Ishikawa (cell line): ENCODE results near the gene CXADR.

ENCODE experiments used
- CEBPB ChIP-seq: IDR thresholded peaks from 2 replicates; pipeline ENCODE4 v1.6.1; 2012
- CREB1 ChIP-seq: IDR thresholded peaks from 2 replicates; pipeline ENCODE4 v1.6.1; 2012; ENCODE audit warnings: low read depth
- EGR1 ChIP-seq: IDR thresholded peaks from 2 replicates; pipeline ENCODE4 v1.6.1; 2012
- EP300 ChIP-seq: IDR thresholded peaks from 2 replicates; pipeline ENCODE4 v1.6.1; 2012; ENCODE audit warnings: borderline replicate concordance
- FOXM1 ChIP-seq: IDR thresholded peaks from 2 replicates; pipeline ENCODE4 v1.6.1; 2012; ENCODE audit warnings: low read depth, borderline replicate concordance
- MAX ChIP-seq: IDR thresholded peaks from 2 replicates; pipeline ENCODE4 v1.6.1; 2012
- NFIC ChIP-seq: IDR thresholded peaks from 2 replicates; pipeline ENCODE4 v1.6.1; 2012
- RAD21 ChIP-seq: IDR thresholded peaks from 2 replicates; pipeline ENCODE4 v1.6.1; 2012; ENCODE audit warnings: low read depth
- REST ChIP-seq: IDR thresholded peaks from 2 replicates; pipeline ENCODE4 v1.6.1; 2012; ENCODE audit warnings: low read depth, mild to moderate bottlenecking
- TAF1 ChIP-seq: IDR thresholded peaks from 2 replicates; pipeline ENCODE4 v1.6.1; 2012; ENCODE audit warnings: low read depth, mild to moderate bottlenecking
- TCF12 ChIP-seq: IDR thresholded peaks from 2 replicates; pipeline ENCODE4 v1.6.1; 2012; ENCODE audit warnings: low read depth
- TEAD4 ChIP-seq: IDR thresholded peaks from 2 replicates; pipeline ENCODE4 v1.6.1; 2012
- USF1 ChIP-seq: IDR thresholded peaks from 2 replicates; pipeline ENCODE4 v1.6.1; 2012
- YY1 ChIP-seq: IDR thresholded peaks from 2 replicates; pipeline ENCODE4 v1.6.1; 2012; ENCODE audit warnings: low read depth
- ZBTB7A ChIP-seq: IDR thresholded peaks from 2 replicates; pipeline ENCODE4 v1.6.1; 2012; ENCODE audit warnings: low read depth

Gene CXADR

GRCh38 chr21:17607684-17608083 is 94.8 kb downstream of the CXADR start:
- TF ChIP-seq TCF12: no peak
- no peak for TF ChIP-seq NFIC
- no peak for TF ChIP-seq ZBTB7A
- no peak for TF ChIP-seq CREB1
- TF ChIP-seq EGR1: no peak
- no peak for TF ChIP-seq TAF1
- no peak for TF ChIP-seq RAD21
- no peak for TF ChIP-seq EP300
- TF ChIP-seq TEAD4: no peak
- no peak for TF ChIP-seq USF1
- TF ChIP-seq REST: no peak
- no peak for TF ChIP-seq MAX
- TF ChIP-seq YY1: no peak
- TF ChIP-seq FOXM1: no peak
- TF ChIP-seq CEBPB: no peak

- TF ChIP-seq REST (no peak), YY1 (no peak), EP300 (no peak), NFIC (no peak), RAD21 (no peak), MAX (no peak), FOXM1 (no peak), TEAD4 (no peak), USF1 (no peak), TAF1 (no peak), EGR1 (no peak), CREB1 (no peak), CEBPB (no peak), TCF12 (no peak), ZBTB7A (no peak)
Observed at GRCh38 chr21:17609681-17610080, 96.8 kb downstream of the CXADR start.

GRCh38 chr21:17610911-17611310 is 98.1 kb downstream of the CXADR start:
- TF ChIP-seq TEAD4 (no peak), CREB1 (no peak), USF1 (no peak), ZBTB7A (no peak), RAD21 (no peak), MAX (no peak), REST (no peak), FOXM1 (no peak), TCF12 (no peak)

GRCh38 chr21:17611414-17612022 is 98.7 kb downstream of the CXADR start:
- TF ChIP-seq CREB1 (peak; percentile 58; the same call in 1 of the 2 replicates), TCF12 (no peak), FOXM1 (peak; percentile 82), EGR1 (peak; percentile 67), YY1 (0 out of 2 replicates have a peak, but pooled peaks have one; percentile 16)
